ENCODE data around the gene GART.
"Not testable (repeated sequence)": the region's sequence is repeated elsewhere in the genome, so short reads cannot be mapped to it uniquely, and the experiment has no call there.

GART gene

DNA sequence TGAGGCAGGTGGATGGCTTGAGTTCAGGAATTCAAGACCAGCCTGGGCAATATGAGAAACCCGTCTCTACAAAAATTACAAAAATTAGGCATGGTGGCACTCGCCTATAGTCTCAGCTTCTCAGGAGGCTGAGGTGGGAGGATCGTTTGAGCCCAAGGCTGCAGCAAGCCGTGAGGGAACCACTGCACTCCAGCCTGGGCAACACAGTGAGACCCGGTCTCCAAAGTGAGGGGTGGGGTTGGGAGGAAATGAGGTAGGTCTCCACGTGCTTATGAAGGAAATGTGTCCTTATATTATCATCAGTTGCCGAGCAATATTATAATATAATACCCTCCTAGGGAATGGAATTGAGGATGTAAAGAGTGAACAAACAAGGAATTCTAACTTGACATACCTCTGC is 64.9 kb downstream of the GART start:
- ATAC-seq, result no peak
- H3K9me3 Mint-ChIP-seq, result no peaks in the 10 kb centered on the region
- H3K4me1 Mint-ChIP-seq, result peaks cover 32% of the 10 kb centered on the region
- H3K4me3 Mint-ChIP-seq, result no peak overlapping the region
- no peaks in the 10 kb centered on the region for H3K27me3 Mint-ChIP-seq
- peaks cover 13% of the 10 kb centered on the region for H3K36me3 Mint-ChIP-seq
- no peak overlapping the region for H3K27ac Mint-ChIP-seq

- H3K27me3 Mint-ChIP-seq, result no peaks in the 10 kb centered on the region
- peaks cover 23% of the 10 kb centered on the region for H3K4me1 Mint-ChIP-seq
- no peaks in the 10 kb centered on the region for H3K9me3 Mint-ChIP-seq
- H3K4me3 Mint-ChIP-seq, result no peak overlapping the region
- H3K27ac Mint-ChIP-seq, result no peak overlapping the region
- no peak for ATAC-seq
- H3K36me3 Mint-ChIP-seq, result peaks cover 13% of the 10 kb centered on the region
These were observed 68.6 kb downstream of the GART start for GRCh38 chr21:33473344-33473743.

DNA sequence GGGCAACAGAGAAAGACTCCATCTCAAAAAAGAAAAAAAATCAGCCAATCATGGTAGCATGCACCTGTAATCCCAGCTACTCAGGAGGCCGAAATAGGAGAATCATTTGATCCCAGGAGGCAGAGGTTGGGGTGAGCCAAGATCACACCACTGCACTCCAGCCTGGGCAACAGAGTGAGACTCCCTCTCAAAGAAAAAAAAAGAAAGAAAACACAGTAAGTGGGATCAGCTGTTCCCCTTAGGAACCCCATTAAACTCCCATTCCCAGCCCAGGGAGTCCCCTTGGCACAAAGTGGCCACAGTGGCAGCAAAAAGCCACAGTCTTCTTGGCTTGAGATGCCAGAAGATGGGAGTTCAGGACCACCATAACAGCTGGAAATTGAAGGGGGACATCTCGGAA is 71.2 kb downstream of the GART start:
- Mint-ChIP-seq H3K4me1 (peaks cover 10% of the 10 kb centered on the region), H3K36me3 (peaks cover 13% of the 10 kb centered on the region), H3K4me3 (no peak overlapping the region), H3K27ac (no peak overlapping the region), H3K9me3 (no peaks in the 10 kb centered on the region), H3K27me3 (no peaks in the 10 kb centered on the region)
- no peak for ATAC-seq

- Mint-ChIP-seq H3K4me1 (peaks cover 10% of the 10 kb centered on the region), H3K36me3 (peaks cover 13% of the 10 kb centered on the region)
- ATAC-seq, H3K27ac Mint-ChIP-seq, H3K4me3 Mint-ChIP-seq, H3K27me3 Mint-ChIP-seq, H3K9me3 Mint-ChIP-seq: not testable (repeated sequence)
These were observed 72.7 kb downstream of the GART start for GRCh38 chr21:33469183-33469582.

DNA sequence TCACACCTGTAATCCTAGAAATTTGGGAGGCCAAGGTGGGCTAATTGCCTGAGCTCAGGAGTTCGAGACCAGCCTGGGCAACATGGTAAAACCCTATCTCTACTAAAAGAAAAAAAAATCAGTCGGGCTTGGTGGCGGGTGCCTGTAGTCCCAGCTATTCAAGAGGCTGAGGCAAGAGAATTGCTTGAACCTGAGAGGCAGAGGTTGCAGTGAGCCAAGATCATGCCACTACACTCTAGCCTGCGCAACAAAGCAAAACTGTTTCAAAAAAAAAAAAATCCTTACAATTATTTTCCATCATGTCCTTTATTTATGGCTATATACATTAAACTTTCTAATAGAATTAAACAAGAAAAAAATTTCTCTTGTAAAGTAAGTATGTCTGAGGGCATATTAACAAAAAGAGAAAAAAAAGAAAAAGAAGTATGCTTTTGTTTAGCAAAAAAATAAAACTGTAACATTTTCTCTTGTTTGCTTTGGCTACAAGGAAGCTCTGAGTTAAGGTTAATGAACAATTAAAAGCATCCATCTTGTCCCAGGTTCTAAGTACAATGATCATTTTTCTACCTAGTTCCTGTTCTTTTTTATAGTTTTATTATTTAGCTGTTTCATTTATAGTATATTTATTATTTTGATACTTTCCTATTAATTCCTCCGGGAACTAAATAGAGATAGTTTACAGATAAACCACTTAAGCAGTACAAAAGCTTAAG is 80.2 kb downstream of the GART start:
- H3K9me3 Mint-ChIP-seq, result no peaks in the 10 kb centered on the region
- H3K27me3 Mint-ChIP-seq, result no peaks in the 10 kb centered on the region
- no peak overlapping the region for H3K4me3 Mint-ChIP-seq
- H3K27ac Mint-ChIP-seq, result no peak overlapping the region
- H3K4me1 Mint-ChIP-seq, result no peaks in the 10 kb centered on the region
- no peak for ATAC-seq
- peaks cover 20% of the 10 kb centered on the region for H3K36me3 Mint-ChIP-seq

GRCh38 chr21:33458861-33459260 is 83.1 kb downstream of the GART start:
- Mint-ChIP-seq H3K27ac (no peak overlapping the region), H3K36me3 (peaks cover 20% of the 10 kb centered on the region), H3K4me3 (no peak overlapping the region), H3K9me3 (no peaks in the 10 kb centered on the region), H3K27me3 (no peaks in the 10 kb centered on the region), H3K4me1 (no peaks in the 10 kb centered on the region)
- ATAC-seq, result no peak

DNA sequence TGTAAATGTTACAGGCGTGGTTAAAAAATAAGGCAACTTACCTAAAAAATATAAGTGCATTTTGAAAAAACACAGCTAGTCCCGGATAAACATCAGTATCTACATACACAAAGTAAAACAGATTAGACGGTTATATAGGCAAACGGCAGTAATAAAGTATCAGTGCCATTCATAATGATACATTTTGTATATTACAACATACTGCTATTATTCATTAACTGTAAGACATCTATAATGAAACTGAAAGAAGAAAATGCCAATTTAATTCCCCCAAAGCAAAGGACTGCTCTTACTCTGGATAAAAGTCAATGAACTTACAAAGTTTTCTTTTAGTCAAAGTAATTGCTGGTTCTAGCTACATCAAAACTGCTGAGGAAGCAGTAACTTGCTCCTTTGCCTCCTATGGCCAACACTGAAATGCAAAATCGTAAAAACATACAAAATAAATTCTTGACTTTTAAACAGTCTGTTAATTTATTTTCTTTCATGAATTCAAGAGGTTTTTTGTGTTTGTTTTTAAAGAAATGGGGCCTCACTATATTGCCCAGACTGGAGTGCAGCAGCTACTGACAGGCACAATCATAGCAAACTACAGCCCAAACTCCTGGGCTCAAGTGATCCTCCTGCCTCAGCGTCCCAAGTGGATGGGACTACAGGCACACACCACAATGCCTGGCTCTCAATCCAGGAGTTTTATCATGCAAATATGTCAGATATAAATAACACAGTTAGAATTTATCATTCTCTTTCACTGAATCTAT is 86.1 kb downstream of the GART start:
- H3K4me3 Mint-ChIP-seq, result no peak overlapping the region
- H3K9me3 Mint-ChIP-seq, result no peaks in the 10 kb centered on the region
- H3K36me3 Mint-ChIP-seq, result peaks cover 32% of the 10 kb centered on the region
- no peak for ATAC-seq
- H3K27me3 Mint-ChIP-seq, result no peaks in the 10 kb centered on the region
- H3K27ac Mint-ChIP-seq, result no peak overlapping the region
- H3K4me1 Mint-ChIP-seq, result no peaks in the 10 kb centered on the region
